Activated CD8-positive, alpha-beta memory T cell treated with anti-CD3 and anti-CD28 coated beads, Interleukin-2, amount 10 ng/mL, durations not matched to agents 7 days and 5 days (primary cell): ENCODE measurements around the gene ALS2CL. TPM values are rescaled to one million over a fixed set of nuclear protein-coding genes. Genes with fewer than 3 reads are reported as not detected.

ENCODE experiments used
- ATAC-seq: fragments of 150-1000 bp; cut with Tn5 transposase; one replicate; pipeline ENCODE4 v1.10.0; 2021; ENCODE audit warnings: moderate library complexity
- CTCF ChIA-PET: fragments of 350-600 bp; sonication (Branson Sonifier 250); formaldehyde crosslinking; loops from one replicate; lab custom pipeline; 2021; ENCODE audit warnings: antibody characterized with exemption; lab: Charles Lee
- DNase-seq: peaks from one replicate; pipeline ENCODE4 v3.0.0-alpha.2; 2020
- H3K27ac Mint-ChIP-seq: one replicate; pipeline ENCODE4 v1.8.0; 2021; ENCODE audit warnings: mild to moderate bottlenecking, mixed read lengths
- H3K27me3 Mint-ChIP-seq: one replicate; pipeline ENCODE4 v1.8.0; 2021; ENCODE audit warnings: mixed read lengths
- H3K36me3 Mint-ChIP-seq: one replicate; pipeline ENCODE4 v1.8.0; 2021; ENCODE audit warnings: mild to moderate bottlenecking, mixed read lengths
- H3K4me1 Mint-ChIP-seq: one replicate; pipeline ENCODE4 v1.8.0; 2021; ENCODE audit warnings: mixed read lengths
- H3K4me3 Mint-ChIP-seq: one replicate; pipeline ENCODE4 v1.8.0; 2021; ENCODE audit warnings: mild to moderate bottlenecking, moderate library complexity, mixed read lengths
- H3K9me3 Mint-ChIP-seq: one replicate; pipeline ENCODE4 v1.8.0; 2022; ENCODE audit warnings: low read depth, mixed read lengths
- total RNA-seq, 2 experiments: library from RNA; stranded (reverse); gene quantifications; one replicate each; pipeline ENCODE4 v1.2.3, GENCODE V29; 2021

Gene ALS2CL
- total RNA-seq, 2 experiments from 2014 or later = 0.09 to 0.58 TPM

- Mint-ChIP-seq H3K27ac (no peak overlapping the region), H3K27me3 (peaks cover 4% of the 10 kb centered on the region), H3K4me1 (no peaks in the 10 kb centered on the region), H3K4me3 (no peak overlapping the region), H3K36me3 (no peaks in the 10 kb centered on the region), H3K9me3 (no peaks in the 10 kb centered on the region)
- peak; percentile 39 for DNase-seq
- CTCF ChIA-PET = no interaction called here
- ATAC-seq = no peak
Observed at GRCh38 chr3:46667061-46667621, 26.3 kb downstream of the ALS2CL start.

GRCh38 chr3:46666453-46666845, 27.0 kb downstream of the ALS2CL start:
- Mint-ChIP-seq H3K4me3 (no peak overlapping the region), H3K27ac (no peak overlapping the region), H3K4me1 (no peaks in the 10 kb centered on the region), H3K36me3 (no peaks in the 10 kb centered on the region), H3K27me3 (peaks cover 4% of the 10 kb centered on the region), H3K9me3 (no peaks in the 10 kb centered on the region)
- CTCF ChIA-PET = no interaction called here
- ATAC-seq (no peak), DNase-seq (no peak)

- no peaks in the 10 kb centered on the region for H3K9me3 Mint-ChIP-seq
- CTCF ChIA-PET = no interaction called here
- H3K4me1 Mint-ChIP-seq = no peaks in the 10 kb centered on the region
- peaks cover 4% of the 10 kb centered on the region for H3K27me3 Mint-ChIP-seq
- no peak overlapping the region for H3K4me3 Mint-ChIP-seq
- ATAC-seq (no peak), DNase-seq (no peak)
- no peaks in the 10 kb centered on the region for H3K36me3 Mint-ChIP-seq
- no peak overlapping the region for H3K27ac Mint-ChIP-seq
Observed at GRCh38 chr3:46665763-46666452, 27.6 kb downstream of the ALS2CL start.

DNA sequence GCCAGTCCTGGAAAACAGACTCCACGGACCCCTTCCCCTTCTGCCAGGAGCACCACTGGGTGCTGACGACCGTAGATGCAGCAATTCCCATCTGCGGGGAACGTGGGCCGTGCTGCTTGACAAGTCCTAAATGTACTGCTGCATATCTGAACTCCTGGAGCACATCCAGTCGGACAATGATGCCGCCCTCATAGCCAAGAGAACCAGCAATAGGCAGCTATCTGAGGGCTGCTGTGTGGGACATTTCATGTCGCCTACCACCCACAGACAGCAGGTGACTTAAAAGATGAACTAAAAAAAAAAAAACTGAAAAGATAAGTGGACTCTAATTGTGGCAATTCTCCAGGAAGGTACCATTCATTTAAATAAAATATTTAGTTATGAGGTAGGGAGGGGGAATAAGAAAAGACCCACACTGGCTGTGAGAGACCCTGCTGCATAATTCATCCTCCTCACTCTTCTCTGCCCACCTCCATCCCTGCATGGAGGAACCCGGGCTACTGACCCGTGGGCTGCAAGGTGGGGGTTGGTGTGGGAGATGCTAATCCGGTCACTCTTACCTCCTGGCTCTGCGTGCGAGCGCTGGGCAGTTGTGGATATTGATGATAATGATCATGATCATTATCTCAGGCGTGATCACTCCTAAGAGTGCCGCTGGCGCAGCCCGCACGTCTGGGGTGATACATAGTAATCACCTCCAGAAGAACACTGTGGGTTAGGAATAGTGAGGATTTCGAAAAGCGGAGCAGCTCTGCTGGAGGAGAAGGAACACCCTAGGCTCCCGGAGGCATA, 28.3 kb downstream of the ALS2CL start:
- Mint-ChIP-seq H3K9me3 (no peaks in the 10 kb centered on the region), H3K27ac (no peak overlapping the region), H3K4me3 (no peak overlapping the region), H3K27me3 (peaks cover 4% of the 10 kb centered on the region), H3K36me3 (no peaks in the 10 kb centered on the region), H3K4me1 (no peaks in the 10 kb centered on the region)
- ATAC-seq (no peak), DNase-seq (no peak)
- CTCF ChIA-PET = interaction anchor here (1.2 kb wide), 1 partner anchor 176 kb away, joined by 3 read pairs; no protein-coding TSS in a partner anchor

- DNase-seq = no peak
- ATAC-seq = no peak
- Mint-ChIP-seq H3K27ac (no peak overlapping the region), H3K4me1 (no peaks in the 10 kb centered on the region), H3K36me3 (no peaks in the 10 kb centered on the region), H3K27me3 (peaks cover 6% of the 10 kb centered on the region), H3K4me3 (no peak overlapping the region), H3K9me3 (no peaks in the 10 kb centered on the region)
- CTCF ChIA-PET = interaction anchor here (1.0 to 1.2 kb wide), 2 partner anchors 27 to 175 kb away, joined by 3 to 4 read pairs; no protein-coding TSS in a partner anchor
Observed at GRCh38 chr3:46664188-46664970, 29.1 kb downstream of the ALS2CL start.

DNA sequence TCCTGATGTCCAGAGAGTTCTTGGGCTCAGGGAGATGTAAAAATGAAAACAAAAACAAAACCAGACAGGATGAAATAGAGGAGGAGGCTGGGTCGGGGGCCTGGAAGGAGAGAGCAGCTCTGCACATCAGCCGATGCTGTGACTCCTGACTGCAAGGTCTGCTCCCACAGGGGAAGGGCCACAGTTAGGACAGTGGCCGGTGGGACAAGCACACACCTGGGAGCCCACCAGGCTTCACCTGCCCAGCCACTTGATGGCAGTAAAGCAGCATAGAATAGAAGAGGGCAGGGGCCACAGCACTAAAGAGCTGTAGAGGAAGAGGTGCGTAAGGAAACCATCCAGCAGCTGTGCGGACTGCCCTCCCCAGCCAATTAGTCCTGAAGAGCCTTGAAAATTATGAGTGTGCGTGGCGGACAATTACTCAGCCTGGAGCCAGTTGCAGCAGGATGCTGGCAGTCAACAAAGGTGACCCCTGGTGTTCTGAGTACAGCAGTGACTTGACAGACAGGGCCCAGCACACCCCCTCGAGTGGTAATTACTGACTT, 29.8 kb downstream of the ALS2CL start:
- peak; percentile 38 for DNase-seq
- H3K27ac Mint-ChIP-seq = no peak overlapping the region
- H3K4me3 Mint-ChIP-seq = no peak overlapping the region
- CTCF ChIA-PET = interaction anchor here (1.0 to 1.2 kb wide), 2 partner anchors 28 to 174 kb away, joined by 3 to 4 read pairs; no protein-coding TSS in a partner anchor
- no peaks in the 10 kb centered on the region for H3K36me3 Mint-ChIP-seq
- peaks cover 6% of the 10 kb centered on the region for H3K27me3 Mint-ChIP-seq
- H3K4me1 Mint-ChIP-seq = no peaks in the 10 kb centered on the region
- no peaks in the 10 kb centered on the region for H3K9me3 Mint-ChIP-seq
- no peak for ATAC-seq

GRCh38 chr3:46662771-46663551, 30.5 kb downstream of the ALS2CL start:
- H3K4me1 Mint-ChIP-seq = no peaks in the 10 kb centered on the region
- no peak for ATAC-seq
- no peaks in the 10 kb centered on the region for H3K36me3 Mint-ChIP-seq
- CTCF ChIA-PET = interaction anchor here (1.0 kb wide), 1 partner anchor 29 kb away, joined by 4 read pairs; no protein-coding TSS in a partner anchor
- no peaks in the 10 kb centered on the region for H3K9me3 Mint-ChIP-seq
- H3K27ac Mint-ChIP-seq = no peak overlapping the region
- H3K4me3 Mint-ChIP-seq = no peak overlapping the region
- no peak for DNase-seq
- peaks cover 6% of the 10 kb centered on the region for H3K27me3 Mint-ChIP-seq

DNA sequence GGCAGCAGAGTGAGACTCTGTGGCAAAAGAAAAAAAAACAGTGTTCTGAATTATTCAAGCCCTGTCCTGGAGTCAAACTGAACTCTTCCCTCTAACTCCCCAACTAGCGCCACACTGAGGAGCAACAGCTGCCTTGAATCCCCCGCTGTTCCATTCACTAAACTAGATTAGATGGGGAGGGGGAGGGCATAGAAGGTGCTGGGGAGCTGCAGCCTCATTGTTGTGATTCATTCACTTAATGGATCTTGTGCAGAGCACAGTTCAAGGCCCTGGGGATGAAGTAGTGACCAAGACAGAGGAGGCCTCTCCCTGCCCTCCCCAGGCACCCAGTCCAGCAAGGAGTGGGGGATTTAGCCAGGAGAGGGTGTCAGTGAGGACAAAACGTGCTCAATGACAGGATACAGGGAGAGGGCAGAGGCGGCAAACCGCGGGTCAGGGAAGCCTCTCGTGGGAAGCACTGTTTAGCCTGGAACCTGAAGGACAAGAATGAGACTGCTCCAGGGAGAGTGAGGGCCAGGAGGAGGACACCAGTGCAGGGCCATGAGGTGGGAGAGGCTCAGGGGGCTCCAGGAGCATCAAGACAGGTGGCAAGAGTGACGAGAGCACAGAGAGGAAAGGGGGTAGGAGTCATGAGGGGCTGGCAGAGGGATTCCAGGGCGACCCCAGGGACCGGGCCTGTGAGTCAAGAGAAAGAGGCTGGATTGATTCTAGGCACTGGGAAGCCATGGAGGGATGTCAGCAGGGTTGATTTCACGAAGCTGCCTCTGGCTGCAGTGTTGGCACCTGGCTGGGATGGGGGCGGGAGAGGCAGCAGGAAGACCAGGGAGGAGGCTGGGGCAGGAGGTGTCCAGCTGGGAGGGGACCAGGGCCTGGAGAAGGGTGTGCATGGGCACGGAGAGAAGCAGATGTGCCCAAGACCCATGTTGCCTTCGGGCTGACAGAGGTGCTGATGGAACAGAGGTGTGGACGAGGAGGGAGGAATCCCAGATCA, 31.4 kb downstream of the ALS2CL start:
- no peak for DNase-seq
- CTCF ChIA-PET = interaction anchor here (1.0 kb wide), 1 partner anchor 32 kb away, joined by 3 read pairs; no protein-coding TSS in a partner anchor
- H3K4me1 Mint-ChIP-seq = peaks cover 3% of the 10 kb centered on the region

GRCh38 chr3:46660543-46661523, 32.6 kb downstream of the ALS2CL start:
- no peak for DNase-seq
- no peak overlapping the region for H3K4me3 Mint-ChIP-seq
- CTCF ChIA-PET = no interaction called here

More for the DNA sequence above, 31.4 kb downstream of the ALS2CL start:
- Mint-ChIP-seq H3K9me3 (no peaks in the 10 kb centered on the region), H3K36me3 (no peaks in the 10 kb centered on the region), H3K27me3 (peaks cover 6% of the 10 kb centered on the region), H3K4me3 (no peak overlapping the region), H3K27ac (no peak overlapping the region)
- ATAC-seq = no peak

GRCh38 chr3:46660003-46660402, 33.5 kb downstream of the ALS2CL start:
- ATAC-seq (no peak), DNase-seq (no peak)
- no peak overlapping the region for H3K27ac Mint-ChIP-seq
- H3K36me3 Mint-ChIP-seq = no peaks in the 10 kb centered on the region
- no peaks in the 10 kb centered on the region for H3K9me3 Mint-ChIP-seq
- CTCF ChIA-PET = no interaction called here
- peaks cover 3% of the 10 kb centered on the region for H3K4me1 Mint-ChIP-seq
- H3K4me3 Mint-ChIP-seq = no peak overlapping the region
- peaks cover 17% of the 10 kb centered on the region for H3K27me3 Mint-ChIP-seq

More at GRCh38 chr3:46660543-46661523, 32.6 kb downstream of the ALS2CL start:
- H3K4me1 Mint-ChIP-seq = peaks cover 3% of the 10 kb centered on the region
- no peaks in the 10 kb centered on the region for H3K36me3 Mint-ChIP-seq
- H3K27ac Mint-ChIP-seq = no peak overlapping the region
- ATAC-seq = no peak
- no peaks in the 10 kb centered on the region for H3K9me3 Mint-ChIP-seq
- H3K27me3 Mint-ChIP-seq = peaks cover 11% of the 10 kb centered on the region
